Mesenteric fat pad (tissue), 1 donor: Measurements from ENCODE around the gene CT45A5. TPM values are rescaled to one million over a fixed set of nuclear protein-coding genes. Genes with fewer than 3 reads are reported as not detected.
"Not testable (repeated sequence)": the region's sequence is repeated elsewhere in the genome, so short reads cannot be mapped to it uniquely, and the experiment has no call there.

Experiments
- DNase-seq: peaks from one replicate; pipeline ENCODE4 v3.0.0-alpha.2; 2020; ENCODE audit warnings: low spot score
- long read RNA-seq: library from polyadenylated mRNA; unstranded; transcript quantifications from one replicate; pipeline ENCODE4 v2.0.0, GENCODE V29; 2020
- total RNA-seq: library from RNA; stranded (reverse); fragmentation: NEBNext Ultra II Directional; extraction: Animal tissue kit (Norgen Biotek cat#: 25700); gene quantifications from one replicate; pipeline ENCODE4 v1.2.1, GENCODE V29; 2021
- donor health status: DM: yes; HTN: yes; CAD: no.

The CT45A5 gene
- total RNA-seq, result not detected
- long read RNA-seq, result 0 reads

- not testable (repeated sequence) for DNase-seq
Observed at GRCh38 chrX:135785403-135785802, at the start of gene CT45A5. TSS of gene CT45A5 (minus strand) at chrX:135785503. CDS start at chrX:135781729, 3,774 bp downstream.

GRCh38 chrX:135819912-135820311 lies 34.6 kb upstream of the CT45A5 start, which contains the start of gene CT45A2:
TSS of gene CT45A2 (minus strand) at chrX:135820012. CDS start at chrX:135816265, 3,747 bp downstream.
- DNase-seq, result not testable (repeated sequence)

GRCh38 chrX:135802687-135803086 lies 17.4 kb upstream of the CT45A5 start, which contains the start of gene CT45A6:
TSS of gene CT45A6 (minus strand) at chrX:135802787. CDS start at chrX:135798993, 3,794 bp downstream.
- DNase-seq, result not testable (repeated sequence)

DNA sequence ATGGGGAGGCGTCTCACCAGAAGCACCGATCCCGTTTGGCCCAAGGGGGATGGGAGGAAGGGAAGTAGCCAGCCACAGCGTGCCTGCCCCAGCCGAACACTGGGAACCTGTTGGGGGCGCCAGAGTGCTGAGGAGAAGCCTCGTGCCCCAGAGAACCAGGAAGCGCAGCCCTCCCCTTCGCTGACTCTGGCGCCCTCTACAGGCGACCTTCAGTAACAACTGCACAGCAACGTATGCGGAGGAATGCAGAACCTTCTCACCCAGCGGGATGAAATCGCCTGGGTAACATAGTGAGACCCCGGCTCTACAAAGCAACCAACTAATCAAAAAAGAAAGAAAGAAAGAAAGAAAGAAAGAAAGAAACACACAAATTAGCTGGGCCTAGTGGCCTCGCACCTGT lies 17.2 kb downstream of the CT45A5 start, which contains the start of gene CT45A3:
TSS of gene CT45A3 (minus strand) at position 101 of the 400 bp plus-strand sequence. CDS start 3,747 bp downstream, outside the sequence.
- DNase-seq, result not testable (repeated sequence)

DNA sequence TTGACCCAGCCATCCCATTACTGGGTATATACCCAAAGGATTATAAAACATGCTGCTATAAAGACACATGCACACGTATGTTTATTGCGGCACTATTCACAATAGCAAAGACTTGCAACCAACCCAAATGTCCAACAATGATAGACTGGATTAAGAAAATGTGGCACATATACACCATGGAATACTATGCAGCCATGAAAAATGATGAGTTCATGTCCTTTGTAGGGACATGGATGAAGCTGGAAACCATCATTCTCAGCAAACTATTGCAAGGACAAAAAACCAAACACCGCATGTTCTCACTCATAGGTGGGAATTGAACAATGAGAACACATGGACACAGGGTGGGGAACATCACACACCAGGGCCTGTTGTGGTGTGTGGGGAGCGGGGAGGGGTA lies 40.6 kb downstream of the CT45A5 start:
- not testable (repeated sequence) for DNase-seq

- DNase-seq, result no peak
Observed at GRCh38 chrX:135741192-135741715, 44.0 kb downstream of the CT45A5 start.

GRCh38 chrX:135740681-135741149 lies 44.6 kb downstream of the CT45A5 start:
- DNase-seq, result peak; percentile 83

DNA sequence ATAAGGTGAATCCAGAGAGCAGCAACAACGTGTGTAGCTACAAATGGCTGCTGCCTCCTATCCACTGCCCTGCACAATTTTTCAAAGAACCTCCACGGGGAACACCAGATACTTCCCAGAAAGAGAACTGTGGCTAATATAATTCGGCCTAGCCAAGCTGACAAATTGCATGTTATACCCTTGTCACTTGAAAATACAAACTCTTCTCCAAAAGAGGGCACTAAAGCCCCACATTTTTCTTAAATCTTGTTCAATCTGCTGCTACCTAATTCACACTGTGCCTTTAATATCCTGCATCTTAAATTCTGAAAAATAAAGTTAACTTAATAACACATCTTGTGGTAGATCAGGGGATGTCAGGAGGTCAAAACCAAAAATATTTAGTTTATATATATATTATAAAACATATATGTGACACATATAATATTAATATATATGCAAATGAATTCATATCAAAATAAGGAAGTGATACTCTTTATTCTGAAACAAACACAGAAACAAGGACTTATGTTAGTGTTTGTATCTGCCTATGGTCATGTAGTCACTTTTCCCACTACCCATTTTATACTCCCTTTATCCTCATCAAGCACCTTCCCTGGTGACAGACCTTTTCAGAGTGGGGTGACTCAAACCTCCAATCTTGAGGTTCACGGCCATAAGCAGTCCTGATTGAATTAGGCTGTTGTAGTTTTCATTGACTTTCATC lies 47.8 kb downstream of the CT45A5 start:
- DNase-seq, result no peak

GRCh38 chrX:135734666-135735065 lies 50.6 kb downstream of the CT45A5 start:
- DNase-seq, result not testable (repeated sequence)

Other genes with a start within 250 kb of the CT45A5 start
- not detected for gene CT45A1, start 71.9 kb downstream of the CT45A5 start, total RNA-seq
- gene CT45A3, start 17.3 kb downstream of the CT45A5 start, total RNA-seq, result not detected
- not detected for gene CT45A6, start 17.3 kb upstream of the CT45A5 start, total RNA-seq
- not detected for gene CT45A2, start 34.5 kb upstream of the CT45A5 start, total RNA-seq
- not detected for gene CT45A7, start 51.8 kb upstream of the CT45A5 start, total RNA-seq
- gene CT45A8, start 69.0 kb upstream of the CT45A5 start, total RNA-seq, result not detected
- gene CT45A9, start 86.3 kb upstream of the CT45A5 start, total RNA-seq, result not detected
- not detected for gene CT45A10, start 107.9 kb upstream of the CT45A5 start, total RNA-seq
- gene SAGE1, start 108.2 kb upstream of the CT45A5 start, total RNA-seq, result not detected
- 25.1 TPM for gene MMGT1, start 188.5 kb upstream of the CT45A5 start, total RNA-seq
- 11.9 TPM for gene SLC9A6, start 199.9 kb upstream of the CT45A5 start, total RNA-seq